SW480 (cell line): Measurements from ENCODE around the gene RSRC2.
"Not testable (repeated sequence)": the region's sequence is repeated elsewhere in the genome, so short reads cannot be mapped to it uniquely, and the experiment has no call there.

Experiments used
- DNase-seq: peaks from one replicate; pipeline ENCODE4 v3.0.0-alpha.2; 2016; ENCODE audit warnings: low spot score

Gene RSRC2

GRCh38 chr12:122517877-122518276 lies 8.9 kb downstream of the RSRC2 start:
- no peak for DNase-seq

- no peak for DNase-seq
These were observed 10.0 kb downstream of the RSRC2 start for GRCh38 chr12:122516544-122517361.

- no peak for DNase-seq
These were observed 11.5 kb downstream of the RSRC2 start for GRCh38 chr12:122515275-122515674.

- DNase-seq: no peak
These were observed 13.1 kb downstream of the RSRC2 start for GRCh38 chr12:122513660-122514059.

- not testable (repeated sequence) for DNase-seq
These were observed 13.7 kb downstream of the RSRC2 start for GRCh38 chr12:122513028-122513427.

GRCh38 chr12:122508163-122508562 lies 18.6 kb downstream of the RSRC2 start:
- no peak for DNase-seq

GRCh38 chr12:122506393-122506938 lies 20.3 kb downstream of the RSRC2 start:
- DNase-seq: no peak

- DNase-seq: no peak
These were observed 21.2 kb downstream of the RSRC2 start for GRCh38 chr12:122505419-122506051.

- no peak for DNase-seq
These were observed 22.7 kb downstream of the RSRC2 start for GRCh38 chr12:122503783-122504590.

GRCh38 chr12:122503147-122503751 lies 23.5 kb downstream of the RSRC2 start:
- no peak for DNase-seq

- DNase-seq: no peak
These were observed 25.2 kb downstream of the RSRC2 start for GRCh38 chr12:122501489-122501989.

- peak; percentile 97 for DNase-seq
These were observed 25.8 kb downstream of the RSRC2 start, which contains the start of gene ZCCHC8 for GRCh38 chr12:122500685-122501488. Gene ZCCHC8 (minus strand): TSS chr12:122500932. CDS start chr12:122500840, 92 bp downstream.

- DNase-seq: peak; percentile 69
These were observed 26.6 kb downstream of the RSRC2 start for GRCh38 chr12:122499991-122500684.

GRCh38 chr12:122495258-122495657 lies 31.5 kb downstream of the RSRC2 start:
- no peak for DNase-seq

- not testable (repeated sequence) for DNase-seq
These were observed 33.5 kb downstream of the RSRC2 start for GRCh38 chr12:122493222-122493621.

GRCh38 chr12:122491991-122492390 lies 34.7 kb downstream of the RSRC2 start:
- DNase-seq: no peak

GRCh38 chr12:122489038-122489437 lies 37.7 kb downstream of the RSRC2 start:
- DNase-seq: no peak

- DNase-seq: not testable (repeated sequence)
These were observed 38.9 kb downstream of the RSRC2 start for GRCh38 chr12:122487807-122488206.

GRCh38 chr12:122486805-122487426 lies 39.8 kb downstream of the RSRC2 start:
- no peak for DNase-seq

GRCh38 chr12:122486360-122486759 lies 40.4 kb downstream of the RSRC2 start:
- not testable (repeated sequence) for DNase-seq
